CD14-positive monocyte (primary cell): ENCODE data around the gene ERGIC1. TPM values are rescaled to one million over a fixed set of nuclear protein-coding genes. Genes with fewer than 3 reads are reported as not detected.
"Not testable (repeated sequence)": the region's sequence is repeated elsewhere in the genome, so short reads cannot be mapped to it uniquely, and the experiment has no call there.

Experiments used
- DNase-seq, 3 donors: peaks; one replicate each; pipeline ENCODE4 v3.0.0-alpha.2; 2011 to 2022
- H2AFZ ChIP-seq: 2 replicates; pipeline ENCODE4 v1.6.0; 2012; ENCODE audit warnings: mild to moderate bottlenecking, low read depth, low read length, inconsistent platforms; ENCODE audit not compliant: insufficient read depth, poor library complexity, severe bottlenecking
- H3K27ac ChIP-seq, 2 donors: 1 replicate in 1 of 2; 2 replicates in 1 of 2; pipeline ENCODE4 v1.5.1; 2012 to 2013; ENCODE audit warnings: low read length in 2 of 2, control low read depth in 1 of 2, inconsistent platforms in 1 of 2, low read depth in 1 of 2, mild to moderate bottlenecking in 1 of 2
- H3K27me3 ChIP-seq, 2 donors: one replicate each; pipeline versions ENCODE4 v1.6.0 to v1.6.1; 2011 to 2013; ENCODE audit warnings: low read length in 2 of 2; ENCODE audit not compliant: control insufficient read depth in 2 of 2, insufficient read depth in 2 of 2
- H3K36me3 ChIP-seq, 2 donors: replicated peaks in 1 of 2; 1 replicate in 1 of 2; 2 replicates in 1 of 2; pipeline versions ENCODE4 v1.5.1 to v1.6.1; 2012 to 2013; ENCODE audit warnings: low read length in 2 of 2, control low read depth in 1 of 2, inconsistent platforms in 1 of 2, mild to moderate bottlenecking in 1 of 2; ENCODE audit not compliant: insufficient read depth in 2 of 2, control insufficient read depth in 1 of 2
- H3K4me1 ChIP-seq, 2 donors: 1 replicate in 1 of 2; 2 replicates in 1 of 2; pipeline versions ENCODE4 v1.5.1 to v1.6.1; 2012 to 2013; ENCODE audit warnings: low read length in 2 of 2, control low read depth in 1 of 2, inconsistent platforms in 1 of 2, mild to moderate bottlenecking in 1 of 2, moderate library complexity in 1 of 2; ENCODE audit not compliant: insufficient read depth in 2 of 2, control insufficient read depth in 1 of 2
- H3K4me2 ChIP-seq: replicated peaks from 2 replicates; pipeline ENCODE3; 2012; ENCODE audit warnings: low read length, moderate library complexity, mild to moderate bottlenecking; ENCODE audit not compliant: poor library complexity, severe bottlenecking; ENCODE audit errors: extremely low read depth
- H3K4me3 ChIP-seq, 3 experiments: fragments of 200-600 bp in 1 of 3; sonication (generic) in 1 of 3; replicated peaks in 1 of 3; 1 replicate in 2 of 3; 2 replicates in 1 of 3; pipeline ENCODE4 v1.5.1; 2011 to 2013; ENCODE audit warnings: low read length in 3 of 3, mild to moderate bottlenecking in 3 of 3, control low read depth in 2 of 3, low read depth in 2 of 3, inconsistent platforms in 1 of 3, moderate library complexity in 1 of 3
- H3K79me2 ChIP-seq: 2 replicates; pipeline ENCODE4 v1.6.0; 2012; ENCODE audit warnings: mild to moderate bottlenecking, control low read depth, inconsistent platforms, low read length, moderate library complexity; ENCODE audit not compliant: insufficient read depth
- H3K9ac ChIP-seq: 2 replicates; pipeline ENCODE4 v1.6.0; 2017; ENCODE audit warnings: low read length, mild to moderate bottlenecking; ENCODE audit not compliant: insufficient read depth, poor library complexity, severe bottlenecking
- H3K9me3 ChIP-seq, 2 donors: replicated peaks in 1 of 2; 1 replicate in 1 of 2; 2 replicates in 1 of 2; pipeline versions ENCODE4 v1.5.1 to v1.6.1; 2012 to 2013; ENCODE audit warnings: low read length in 2 of 2, control low read depth in 1 of 2; ENCODE audit not compliant: control insufficient read depth in 1 of 2, insufficient read depth in 1 of 2
- H4K20me1 ChIP-seq: 2 replicates; pipeline ENCODE4 v1.6.0; 2012; ENCODE audit warnings: mild to moderate bottlenecking, low read length, control low read depth, moderate library complexity; ENCODE audit not compliant: insufficient read depth
- H3K27ac Mint-ChIP-seq, 7 donors: one replicate each; pipeline ENCODE4 v1.8.0; 2020; ENCODE audit warnings: mild to moderate bottlenecking in 7 of 7, mixed read lengths in 7 of 7, moderate library complexity in 6 of 7, inconsistent platforms in 2 of 7
- H3K27me3 Mint-ChIP-seq, 3 donors: one replicate each; pipeline ENCODE4 v1.8.0; 2021 to 2022; ENCODE audit warnings: low read depth in 3 of 3, mild to moderate bottlenecking in 3 of 3, mixed read lengths in 3 of 3, moderate library complexity in 3 of 3, inconsistent platforms in 1 of 3
- H3K36me3 Mint-ChIP-seq, 2 donors: one replicate each; pipeline ENCODE4 v1.8.0; 2020; ENCODE audit warnings: mixed read lengths in 2 of 2, inconsistent platforms in 1 of 2, mild to moderate bottlenecking in 1 of 2
- H3K4me1 Mint-ChIP-seq: one replicate; pipeline ENCODE4 v1.8.0; 2020; ENCODE audit warnings: mild to moderate bottlenecking, mixed read lengths
- H3K4me3 Mint-ChIP-seq, 2 donors: one replicate each; pipeline ENCODE4 v1.8.0; 2020; ENCODE audit warnings: mild to moderate bottlenecking in 2 of 2, mixed read lengths in 2 of 2, moderate library complexity in 1 of 2
- H3K9me3 Mint-ChIP-seq, 7 donors: one replicate each; pipeline ENCODE4 v1.8.0; 2020 to 2022; ENCODE audit warnings: mixed read lengths in 7 of 7, mild to moderate bottlenecking in 6 of 7, moderate library complexity in 6 of 7, inconsistent platforms in 2 of 7
- WGBS: methylation state at CpG from one replicate; pipeline ENCODE4 v1.1.5; 2013; ENCODE audit warnings: missing lambda C conversion rate; ENCODE audit not compliant: insufficient coverage; 5-methylcytosine and 5-hydroxymethylcytosine counted together
- intact Hi-C, 2 donors: fragments of 100-400 bp; cut with micrococcal nuclease; formaldehyde crosslinking; loops; one replicate each; pipeline versions ENCODE4 v1.15.0 to v1.15.1; 2023
- polyA plus RNA-seq, 3 donors: library from polyadenylated mRNA; depleted of rRNA in 1 of 3; unstranded in 2 of 3; stranded (reverse) in 1 of 3; fragments of 300-500 nt in 2 of 3; fragments of >200 nt in 1 of 3; fragmentation: Illumina TruSeq in 2 of 3; gene quantifications; 1 replicate in 2 of 3; 2 replicates in 1 of 3; pipeline ENCODE4 v1.2.3, GENCODE V29; 2012 to 2021
- TF ChIP-seq, protein P1 (sequence below): fragments of 200-600 bp; IDR thresholded peaks from one replicate; pipeline ENCODE4 v1.8.0; 2022; ENCODE audit warnings: antibody characterized with exemption, mild to moderate bottlenecking

ERGIC1 gene
- polyA plus RNA-seq, 3 donors = 28.3 to 76.2 (median 34.1) TPM

DNA sequence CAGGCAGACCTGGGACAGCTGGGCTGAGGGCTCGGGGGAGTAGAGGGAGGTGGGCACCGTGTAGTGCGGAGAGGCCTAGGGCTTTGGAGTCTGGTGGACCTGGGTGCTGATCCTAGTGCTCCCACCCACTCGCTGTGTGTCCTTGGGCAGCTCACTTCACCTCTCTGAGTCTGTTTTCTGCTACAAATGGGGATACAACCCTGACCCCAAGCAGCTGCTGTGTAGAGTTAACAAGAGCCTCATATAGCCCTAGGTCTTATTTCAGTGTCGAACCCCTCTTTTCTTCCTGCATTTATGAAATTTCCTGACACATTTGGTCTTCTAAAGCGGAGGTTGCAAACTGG lies 16.4 kb downstream of the ERGIC1 start:
- Histone ChIP-seq H3K36me3 (no peaks in the 10 kb centered on the region), H3K4me3 (no peak overlapping the region), H3K4me1 (no peaks in the 10 kb centered on the region), H2AFZ (no peak overlapping the region), H3K9me3 (no peaks in the 10 kb centered on the region), H3K9ac (no peak overlapping the region), H3K27ac (no peak overlapping the region), H3K27me3 (no peaks in the 10 kb centered on the region), H3K4me2 (no peak overlapping the region), H3K79me2 (no peaks in the 10 kb centered on the region), H4K20me1 (peaks cover 32% of the 10 kb centered on the region)
- intact Hi-C loops = no loop called here
- no peaks in the 10 kb centered on the region for H3K9me3 Mint-ChIP-seq
- DNase-seq = no peak
- peaks cover 23 to 24% of the 10 kb centered on the region in 2 donors for H3K36me3 Mint-ChIP-seq
- WGBS = 93% methylated on average over 2 of the region's 6 CpGs
- no peak overlapping the region for H3K4me3 Mint-ChIP-seq
- peaks cover 0 to 5% (median 4%) of the 10 kb centered on the region in 3 donors for H3K27me3 Mint-ChIP-seq
- H3K27ac Mint-ChIP-seq = peak overlapping the region in 1 of 7 donors; percentile 16
- TF ChIP-seq, protein P1, sequence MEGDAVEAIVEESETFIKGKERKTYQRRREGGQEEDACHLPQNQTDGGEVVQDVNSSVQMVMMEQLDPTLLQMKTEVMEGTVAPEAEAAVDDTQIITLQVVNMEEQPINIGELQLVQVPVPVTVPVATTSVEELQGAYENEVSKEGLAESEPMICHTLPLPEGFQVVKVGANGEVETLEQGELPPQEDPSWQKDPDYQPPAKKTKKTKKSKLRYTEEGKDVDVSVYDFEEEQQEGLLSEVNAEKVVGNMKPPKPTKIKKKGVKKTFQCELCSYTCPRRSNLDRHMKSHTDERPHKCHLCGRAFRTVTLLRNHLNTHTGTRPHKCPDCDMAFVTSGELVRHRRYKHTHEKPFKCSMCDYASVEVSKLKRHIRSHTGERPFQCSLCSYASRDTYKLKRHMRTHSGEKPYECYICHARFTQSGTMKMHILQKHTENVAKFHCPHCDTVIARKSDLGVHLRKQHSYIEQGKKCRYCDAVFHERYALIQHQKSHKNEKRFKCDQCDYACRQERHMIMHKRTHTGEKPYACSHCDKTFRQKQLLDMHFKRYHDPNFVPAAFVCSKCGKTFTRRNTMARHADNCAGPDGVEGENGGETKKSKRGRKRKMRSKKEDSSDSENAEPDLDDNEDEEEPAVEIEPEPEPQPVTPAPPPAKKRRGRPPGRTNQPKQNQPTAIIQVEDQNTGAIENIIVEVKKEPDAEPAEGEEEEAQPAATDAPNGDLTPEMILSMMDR = no peak
- peaks cover 23% of the 10 kb centered on the region for H3K4me1 Mint-ChIP-seq

DNA sequence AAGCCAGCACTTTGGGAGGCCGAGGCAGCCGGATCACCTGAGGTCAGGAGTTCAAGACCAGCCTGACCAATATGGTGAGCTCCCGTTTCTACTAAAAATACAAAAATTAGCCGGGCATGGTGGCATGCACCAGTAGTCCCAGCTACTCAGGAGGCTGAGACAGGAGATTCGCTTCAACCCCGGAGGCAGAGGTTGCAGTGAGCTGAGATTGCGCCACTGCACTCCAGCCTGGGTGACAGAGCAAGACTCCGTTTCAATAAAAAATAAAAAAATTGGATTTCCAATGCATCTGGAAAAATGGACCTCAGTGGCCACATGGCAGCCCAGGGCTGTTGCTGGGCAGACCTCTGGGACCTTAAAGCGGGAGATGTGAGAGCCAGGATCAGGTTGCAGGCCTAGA lies 17.2 kb downstream of the ERGIC1 start:
- H3K4me1 ChIP-seq, H3K4me2 ChIP-seq, DNase-seq, H3K36me3 ChIP-seq, H2AFZ ChIP-seq, H3K79me2 ChIP-seq, H3K4me3 Mint-ChIP-seq, H3K9me3 ChIP-seq, H3K9ac ChIP-seq, H3K4me3 ChIP-seq, H3K9me3 Mint-ChIP-seq, intact Hi-C loops, H3K27ac ChIP-seq, H3K27me3 Mint-ChIP-seq, H3K27me3 ChIP-seq: not testable (repeated sequence)
- H4K20me1 ChIP-seq = peaks cover 39% of the 10 kb centered on the region
- H3K36me3 Mint-ChIP-seq = peaks cover 23 to 27% of the 10 kb centered on the region in 2 donors
- H3K4me1 Mint-ChIP-seq = peaks cover 21% of the 10 kb centered on the region
- WGBS = 87% methylated on average over 7 of the region's 9 CpGs
- peak overlapping the region in 2 of 7 donors; percentile 26 to 34 for H3K27ac Mint-ChIP-seq
